ENCODE data around the gene LSM10.

LSM10 gene

DNA sequence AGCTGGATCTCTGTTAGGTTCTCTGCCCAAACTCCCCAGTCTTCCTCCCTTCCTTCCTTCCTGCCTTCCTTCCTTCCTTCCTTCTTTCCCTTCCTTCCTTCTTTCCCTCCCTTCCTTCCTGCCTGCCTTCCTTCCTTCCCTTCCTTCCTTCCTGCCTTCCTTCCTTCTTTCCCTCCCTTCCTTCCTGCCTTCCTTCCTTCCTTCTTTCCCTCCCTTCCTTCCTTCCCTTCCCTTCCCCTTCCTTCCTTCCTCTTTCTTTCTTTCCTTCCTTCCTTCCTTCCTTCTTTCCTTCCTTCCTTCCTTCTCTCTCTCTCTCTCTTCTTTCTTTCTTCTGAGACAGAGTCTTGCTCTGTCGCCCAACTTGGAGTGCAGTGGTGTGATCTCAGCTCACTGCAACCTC lies 8.7 kb upstream of the LSM10 start:
- DNase-seq = no peak

DNA sequence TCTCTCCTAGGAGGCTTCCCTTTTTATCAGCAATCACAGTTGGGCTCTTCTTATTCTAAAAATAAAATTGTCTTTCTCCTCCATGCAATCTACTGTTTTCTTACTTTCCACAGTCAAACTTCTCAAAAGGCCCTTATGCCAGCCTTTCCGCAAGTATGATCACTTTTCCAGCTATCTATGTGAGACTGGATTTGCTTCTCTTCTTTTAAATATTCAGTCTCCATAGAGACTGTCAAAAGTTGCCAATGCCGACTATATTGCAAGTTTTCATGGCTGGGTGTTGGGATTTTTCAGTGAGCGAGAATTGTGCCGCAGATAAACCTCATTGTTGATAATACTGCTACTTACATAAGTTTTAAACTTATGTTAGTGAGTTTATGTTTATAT lies 4.8 kb upstream of the LSM10 start:
- no peak for DNase-seq

GRCh38 chr1:36401602-36402503 lies 4.1 kb upstream of the LSM10 start:
- no peak for DNase-seq

DNA sequence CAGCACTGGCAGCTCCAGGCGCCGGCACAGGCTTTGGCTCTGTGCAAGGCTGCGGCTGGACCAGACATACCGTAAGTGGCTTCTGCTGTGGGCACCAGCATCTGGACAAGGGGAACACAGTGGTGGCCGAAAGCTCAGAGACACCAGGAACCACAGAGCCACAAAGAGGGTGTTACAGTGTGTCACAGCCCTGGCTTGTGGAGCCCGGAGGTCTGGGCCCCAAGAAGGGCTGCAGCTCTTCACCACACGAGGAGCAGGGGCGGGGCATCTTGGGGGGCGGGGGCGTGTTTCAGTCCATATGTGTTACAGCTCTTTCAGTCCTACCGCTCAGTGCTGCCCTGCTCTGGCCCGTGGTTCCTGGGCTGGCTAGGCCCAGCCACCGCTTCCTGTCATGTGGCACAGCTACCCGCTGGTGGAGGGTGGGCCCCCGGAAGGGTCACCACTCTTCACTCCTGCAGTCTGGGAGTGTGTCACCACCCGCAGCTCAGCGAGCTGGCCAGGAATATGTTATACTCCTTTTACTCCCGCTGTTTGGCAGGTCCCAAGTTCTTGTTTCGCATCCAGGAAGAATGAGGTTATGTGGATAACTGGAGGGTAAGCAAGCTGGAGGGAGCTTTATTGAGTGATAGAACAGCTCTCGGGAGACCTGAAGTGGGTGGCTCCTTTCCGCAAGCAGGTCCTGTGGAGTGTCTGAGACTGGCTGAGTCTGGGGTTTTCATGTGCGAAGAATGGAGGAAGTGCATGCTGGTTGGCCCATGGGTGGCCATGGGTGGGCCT lies 3.3 kb upstream of the LSM10 start:
- no peak for DNase-seq

- DNase-seq = no peak
Measured at GRCh38 chr1:36400514-36400824, 2.8 kb upstream of the LSM10 start.

DNA sequence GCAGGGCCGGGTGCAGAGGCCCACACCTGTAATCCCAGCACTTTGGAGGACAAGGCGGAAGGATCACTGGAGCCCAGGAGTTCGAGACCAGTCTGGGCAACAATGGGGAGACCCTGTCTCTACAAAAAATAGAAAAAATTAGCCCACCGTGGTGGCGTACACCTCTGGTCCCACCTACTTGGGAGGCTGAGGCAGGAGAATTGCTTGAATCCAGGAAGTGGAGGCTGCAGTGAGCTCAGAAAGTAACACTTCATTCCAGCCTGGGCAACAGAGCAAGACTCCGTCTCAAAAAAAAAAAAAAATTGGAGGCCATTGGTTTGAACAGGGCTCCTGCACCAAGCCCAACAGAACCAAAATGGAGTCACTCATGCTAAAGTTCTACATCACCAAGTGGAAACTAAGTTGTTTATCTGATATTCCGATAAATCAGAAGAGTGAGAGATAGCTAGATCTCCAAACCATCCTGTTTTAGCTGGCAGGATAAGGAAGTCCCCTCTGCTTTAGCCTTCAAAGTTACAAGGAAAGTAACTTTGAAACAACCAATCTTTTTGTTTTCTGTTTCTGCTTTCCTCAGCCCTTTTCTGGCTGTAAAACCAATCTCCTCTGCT lies 766 bp upstream of the LSM10 start:
- no peak for DNase-seq

GRCh38 chr1:36397083-36397377 lies 678 bp downstream of the LSM10 start:
- DNase-seq = no peak

GRCh38 chr1:36396359-36396758 lies 1.3 kb downstream of the LSM10 start:
- no peak for DNase-seq

DNA sequence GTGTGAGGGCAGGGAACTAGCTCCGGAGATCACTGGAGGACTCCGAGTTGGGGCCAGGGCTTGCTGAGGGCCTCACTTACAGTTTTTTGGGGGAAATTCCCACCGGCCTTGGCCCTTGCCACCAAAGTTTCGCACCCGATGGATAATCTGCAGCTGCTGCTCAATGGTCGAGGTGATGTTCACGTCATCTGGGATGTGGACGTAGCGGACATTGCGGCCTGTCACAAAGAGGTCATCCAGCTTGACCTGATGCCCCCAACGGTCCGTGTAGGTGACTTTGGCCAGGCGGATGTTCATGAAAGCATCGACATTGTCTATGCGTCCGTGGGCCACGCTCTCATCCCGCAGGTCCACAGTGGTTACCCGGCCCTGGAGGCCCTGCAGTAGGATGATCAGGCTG lies 4.0 kb downstream of the LSM10 start:
- DNase-seq = no peak

DNA sequence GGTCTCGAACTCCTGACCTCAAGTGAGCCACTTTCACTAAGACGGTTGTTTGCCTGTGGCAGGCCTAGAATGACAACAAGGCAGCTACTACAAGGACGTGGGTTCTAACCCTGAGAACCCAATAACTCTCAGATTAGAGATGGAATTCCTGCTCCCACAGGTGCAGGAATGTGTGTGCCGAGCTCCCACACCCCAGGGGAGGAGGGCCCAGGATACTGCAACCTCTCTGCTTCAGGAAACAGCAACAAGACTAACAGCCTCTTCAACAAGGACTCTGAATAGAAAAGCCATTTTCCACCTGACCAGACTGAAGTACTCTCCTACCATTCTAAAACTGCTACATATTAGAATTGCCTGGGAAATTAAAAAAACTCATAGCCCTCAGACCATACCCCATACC lies 4.9 kb downstream of the LSM10 start:
- DNase-seq = no peak

DNA sequence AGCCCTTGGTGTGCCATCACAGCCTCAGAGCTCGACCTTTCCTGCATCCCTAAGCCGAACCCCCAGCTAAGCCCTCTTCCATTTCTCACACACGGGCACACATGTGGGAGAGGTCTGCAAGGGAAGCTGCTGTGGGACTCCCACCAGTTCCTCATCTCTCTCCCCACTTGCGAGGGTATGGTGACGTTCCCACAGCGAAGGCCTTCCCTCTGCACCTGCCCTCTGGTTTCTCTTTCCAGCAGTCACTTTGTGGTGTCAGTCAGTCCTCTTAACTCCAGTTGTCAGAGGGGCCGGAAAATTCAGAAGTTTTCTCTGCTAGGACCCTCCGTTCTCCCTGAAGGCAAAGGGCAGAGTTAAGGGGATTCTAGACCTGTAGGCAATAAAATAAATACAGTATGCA lies 6.4 kb downstream of the LSM10 start:
- no peak for DNase-seq

DNA sequence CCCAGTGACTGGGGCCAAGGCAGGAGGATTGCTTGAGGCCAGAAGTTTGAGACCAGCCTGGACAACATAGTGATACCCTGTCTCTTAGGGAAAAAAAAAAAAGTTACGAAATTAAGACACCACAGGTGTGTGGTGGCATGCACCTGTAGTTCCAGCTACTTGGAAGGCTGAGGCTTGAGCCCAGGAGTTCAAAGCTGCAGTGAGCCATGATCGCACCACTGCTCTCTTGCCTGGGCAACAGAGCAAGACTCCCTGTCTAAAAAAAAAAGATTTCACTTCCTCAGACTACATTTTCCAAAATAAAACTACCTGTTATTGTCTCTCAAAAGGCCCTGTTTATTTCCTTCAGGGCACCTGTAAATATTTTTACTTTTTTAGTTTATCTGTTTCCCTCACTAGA lies 7.3 kb downstream of the LSM10 start:
- DNase-seq = no peak

GRCh38 chr1:36389999-36390398 lies 7.7 kb downstream of the LSM10 start:
- no peak for DNase-seq

GRCh38 chr1:36389261-36389660 lies 8.4 kb downstream of the LSM10 start:
- no peak for DNase-seq

DNA sequence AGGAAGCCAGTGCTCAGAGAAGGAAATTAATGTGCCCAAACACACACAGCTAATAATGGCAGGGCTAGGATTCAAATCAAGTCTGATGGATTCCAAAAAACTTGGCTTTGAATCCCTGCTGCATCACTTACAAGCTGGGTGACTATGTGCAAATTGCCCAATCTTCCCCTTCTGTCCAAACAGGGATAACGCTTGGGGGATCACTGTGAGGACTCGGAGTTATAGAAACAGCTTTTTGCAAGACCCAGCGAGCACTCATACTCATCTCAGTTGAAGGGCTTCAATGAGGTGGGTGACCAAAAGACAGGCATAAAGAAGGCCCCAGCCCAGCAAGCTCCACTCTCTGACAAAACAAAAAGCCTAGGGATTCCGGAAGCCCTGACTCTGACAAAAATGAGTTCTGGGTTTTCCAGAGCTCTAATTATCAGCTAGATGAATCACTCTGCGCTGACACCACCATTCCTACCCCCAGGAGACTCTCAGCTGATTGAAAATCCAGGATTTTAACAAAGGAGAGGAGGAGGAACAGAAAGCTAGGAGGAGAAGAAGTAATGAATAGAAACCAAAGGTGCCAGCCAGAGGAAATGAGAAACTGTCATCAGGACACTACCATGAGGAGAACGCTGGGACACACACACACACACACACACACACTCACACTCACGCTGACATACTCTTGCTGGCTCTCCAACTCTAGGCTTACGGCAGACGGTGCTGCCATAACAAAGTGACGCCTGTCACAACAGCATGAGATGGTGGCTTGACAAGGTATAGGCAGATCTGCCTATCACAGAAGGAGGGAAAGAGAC lies 10.4 kb downstream of the LSM10 start:
- no peak for DNase-seq

DNA sequence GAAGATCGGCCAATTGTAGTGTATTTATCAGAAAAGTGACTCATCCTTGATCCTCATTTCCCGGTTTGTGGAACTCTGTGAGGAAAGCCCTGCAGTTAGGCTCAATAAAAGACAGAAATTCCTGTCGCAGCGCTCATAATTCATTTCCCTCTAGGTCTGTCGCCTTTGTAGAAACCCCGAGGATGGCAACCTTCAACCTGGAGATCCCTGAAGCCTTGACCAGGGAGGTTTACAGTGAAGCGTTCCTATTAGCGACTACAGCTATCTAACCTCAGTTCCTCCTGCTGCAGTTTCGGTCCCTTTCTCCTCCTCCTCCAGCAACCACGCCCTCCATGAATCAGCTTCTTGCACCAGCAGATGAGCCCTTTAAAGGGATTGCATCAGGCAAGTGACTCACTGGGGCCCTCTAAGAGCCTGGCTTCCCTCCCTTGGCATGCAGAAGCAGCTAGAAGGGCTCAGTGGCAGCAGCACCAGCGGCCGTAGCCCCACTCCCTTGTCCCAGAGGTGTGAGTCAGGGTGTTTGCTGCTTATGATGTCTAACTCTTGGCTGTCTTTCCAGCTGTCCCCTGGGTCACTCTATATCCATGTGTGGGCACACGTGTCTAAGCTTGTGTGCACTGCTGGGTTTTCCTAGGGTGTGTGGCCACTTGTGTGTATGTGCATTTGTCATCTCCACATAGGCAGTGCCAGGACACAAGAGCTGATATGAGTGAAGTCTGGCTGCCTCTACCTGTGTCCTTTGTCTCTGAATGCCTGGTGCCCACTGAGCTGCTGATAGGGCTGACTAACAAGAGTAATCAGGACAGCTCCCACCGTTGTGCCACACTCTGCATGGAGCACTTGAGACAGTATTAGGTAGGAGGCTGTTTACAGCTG lies 11.2 kb downstream of the LSM10 start:
- no peak for DNase-seq

GRCh38 chr1:36385410-36386264 lies 12.1 kb downstream of the LSM10 start, which contains the start of gene STK40:
Gene STK40 (minus strand): TSS chr1:36385924. CDS start chr1:36361332, 24,592 bp downstream.
- DNase-seq = peak; percentile 91 to 95

DNA sequence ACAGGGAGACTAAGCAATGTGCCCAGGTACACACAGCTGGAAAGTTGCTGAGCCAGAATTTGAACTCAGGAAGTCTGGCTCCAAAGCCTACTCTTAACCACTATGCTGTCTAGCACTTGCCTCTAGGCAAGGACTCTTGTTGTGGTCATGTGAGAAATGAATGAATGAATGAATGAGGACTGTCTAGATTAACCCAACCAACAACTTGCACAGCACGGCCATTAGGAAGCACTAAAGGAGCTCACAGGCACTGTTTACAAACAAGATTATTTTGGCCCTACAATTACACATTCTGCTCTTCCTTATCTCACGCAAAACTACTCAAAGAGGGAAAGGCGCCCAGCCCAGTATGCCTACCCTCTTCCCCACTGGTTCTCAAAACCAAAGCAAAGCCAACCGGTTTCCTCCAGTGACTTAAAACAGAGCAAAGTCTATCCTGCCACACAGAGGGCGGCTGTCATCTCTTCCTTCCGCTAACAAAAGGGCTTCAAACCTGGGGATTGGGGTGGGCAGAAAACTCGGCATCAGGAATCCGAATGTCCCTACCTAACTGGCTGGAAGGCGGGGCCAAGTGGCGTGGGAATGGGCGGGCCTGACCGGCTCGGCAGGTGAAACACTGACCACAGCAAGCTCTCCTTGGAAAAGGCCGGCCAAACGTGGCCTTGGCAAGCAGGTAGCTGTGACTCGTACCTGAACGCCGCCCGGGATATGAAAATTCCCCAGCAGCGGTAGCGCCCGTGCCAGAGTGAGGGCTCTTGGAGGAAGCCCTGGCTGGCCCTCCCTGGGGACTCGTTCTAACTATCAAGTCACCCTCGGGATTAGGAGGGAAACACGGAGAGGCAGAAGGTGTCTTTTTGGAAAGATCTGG lies 12.9 kb downstream of the LSM10 start:
- peak in 1 of 2 experiments; percentile 52 for DNase-seq

DNA sequence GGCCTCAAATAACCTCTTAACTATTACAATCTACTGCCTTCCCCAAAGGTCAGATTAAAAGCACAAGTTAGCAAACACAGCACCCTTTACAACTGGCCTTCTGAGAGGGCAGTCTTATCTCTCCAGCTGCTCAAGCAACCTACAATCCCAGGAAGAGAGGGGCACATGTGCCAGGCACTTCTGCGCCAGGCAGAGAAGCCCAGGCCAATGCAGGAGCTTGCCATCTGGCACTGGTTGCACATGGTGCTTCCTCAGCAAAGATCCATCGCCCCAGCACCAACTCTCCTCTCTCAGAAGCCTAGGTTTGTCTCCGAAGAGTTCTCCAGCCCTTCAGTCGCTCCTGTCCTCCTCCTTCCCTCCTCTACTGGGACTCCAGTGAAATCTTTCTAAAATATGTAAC lies 14.5 kb downstream of the LSM10 start:
- DNase-seq = no peak

- no peak for DNase-seq
Measured at GRCh38 chr1:36382669-36383068, 15.0 kb downstream of the LSM10 start.
